ENCODE data around the gene COL19A1. TPM values are rescaled to one million over a fixed set of nuclear protein-coding genes. Genes with fewer than 3 reads are reported as not detected.
"Not testable (repeated sequence)": the region's sequence is repeated elsewhere in the genome, so short reads cannot be mapped to it uniquely, and the experiment has no call there.

The COL19A1 gene
- total RNA-seq, 2 donors from 2014 or later = 1.1 TPM; not detected in 1

GRCh38 chr6:69937402-69938136, 71.2 kb downstream of the COL19A1 start:
- ATAC-seq (no peak), DNase-seq (no peak)
- intact Hi-C loops (cut with DNase I, micrococcal nuclease) = no loop called here

- ATAC-seq = no peak
- intact Hi-C loops (cut with DNase I, micrococcal nuclease) = no loop called here
- DNase-seq = no peak
Measured at GRCh38 chr6:69942485-69942884, 76.1 kb downstream of the COL19A1 start.

GRCh38 chr6:69945192-69945591, 78.8 kb downstream of the COL19A1 start:
- DNase-seq = no peak
- intact Hi-C loops (cut with DNase I, micrococcal nuclease) = no loop called here
- no peak for ATAC-seq

GRCh38 chr6:69948479-69949114, 82.2 kb downstream of the COL19A1 start:
- intact Hi-C loops (cut with DNase I, micrococcal nuclease) = no loop called here
- DNase-seq (no peak), ATAC-seq (no peak)

- intact Hi-C loops (cut with DNase I, micrococcal nuclease) = no loop called here
- ATAC-seq = no peak
- DNase-seq = no peak
Measured at GRCh38 chr6:69953491-69953890, 87.1 kb downstream of the COL19A1 start.

- no peak for DNase-seq
- ATAC-seq = no peak
- intact Hi-C loops (cut with DNase I, micrococcal nuclease) = no loop called here
Measured at GRCh38 chr6:69954733-69955132, 88.4 kb downstream of the COL19A1 start.

- no peak for ATAC-seq
Measured at GRCh38 chr6:69957985-69958559, 91.7 kb downstream of the COL19A1 start.

GRCh38 chr6:69958978-69959377, 92.6 kb downstream of the COL19A1 start:
- intact Hi-C loops (cut with DNase I, micrococcal nuclease) = no loop called here
- no peak for DNase-seq
- no peak for ATAC-seq

More at GRCh38 chr6:69957985-69958559, 91.7 kb downstream of the COL19A1 start:
- DNase-seq = no peak
- intact Hi-C loops (cut with DNase I, micrococcal nuclease) = no loop called here

- ATAC-seq; DNase-seq; intact Hi-C loops (cut with DNase I, micrococcal nuclease): not testable (repeated sequence)
Measured at GRCh38 chr6:69965974-69966373, 99.6 kb downstream of the COL19A1 start.

- no peak for DNase-seq
- no peak for ATAC-seq
- intact Hi-C loops (cut with DNase I, micrococcal nuclease) = no loop called here
Measured at GRCh38 chr6:69973138-69973537, 106.8 kb downstream of the COL19A1 start.

GRCh38 chr6:69973763-69974162, 107.4 kb downstream of the COL19A1 start:
- no peak for ATAC-seq
- DNase-seq = no peak
- intact Hi-C loops (cut with DNase I, micrococcal nuclease) = no loop called here

- DNase-seq (no peak), ATAC-seq (no peak)
- intact Hi-C loops (cut with DNase I, micrococcal nuclease) = no loop called here
Measured at GRCh38 chr6:69974193-69974592, 107.8 kb downstream of the COL19A1 start.

GRCh38 chr6:69976591-69977090, 110.3 kb downstream of the COL19A1 start:
- DNase-seq (no peak), ATAC-seq (no peak)
- intact Hi-C loops (cut with DNase I, micrococcal nuclease) = no loop called here

- intact Hi-C loops (cut with DNase I, micrococcal nuclease) = no loop called here
- DNase-seq (no peak), ATAC-seq (no peak)
Measured at GRCh38 chr6:69980624-69981023, 114.3 kb downstream of the COL19A1 start.

GRCh38 chr6:69984506-69984905, 118.2 kb downstream of the COL19A1 start:
- ATAC-seq = no peak
- intact Hi-C loops (cut with DNase I, micrococcal nuclease) = no loop called here

GRCh38 chr6:69985180-69985579, 118.8 kb downstream of the COL19A1 start:
- intact Hi-C loops (cut with DNase I, micrococcal nuclease) = no loop called here
- ATAC-seq (no peak), DNase-seq (no peak)

More at GRCh38 chr6:69984506-69984905, 118.2 kb downstream of the COL19A1 start:
- DNase-seq = no peak

GRCh38 chr6:69987550-69987949, 121.2 kb downstream of the COL19A1 start:
- intact Hi-C loops (cut with DNase I, micrococcal nuclease) = no loop called here
- no peak for DNase-seq
- ATAC-seq = no peak

- ATAC-seq (no peak), DNase-seq (no peak)
- intact Hi-C loops (cut with DNase I, micrococcal nuclease) = no loop called here
Measured at GRCh38 chr6:69988458-69989126, 122.2 kb downstream of the COL19A1 start.

- ATAC-seq (no peak), DNase-seq (no peak)
- intact Hi-C loops (cut with DNase I, micrococcal nuclease) = no loop called here
Measured at GRCh38 chr6:69994251-69994650, 127.9 kb downstream of the COL19A1 start.

All from left colon (tissue), 2 donors.